Heart left ventricle (tissue), 13 donors: ENCODE results near the gene UBTD1.

Source experiments
- CTCF ChIP-seq, 12 donors: fragments of 200-600 bp; sonication (generic) in 4 of 12; IDR thresholded peaks; one replicate each; pipeline versions ENCODE4 v1.5.0 to v1.8.0; 2018 to 2022; ENCODE audit warnings: antibody characterized with exemption in 12 of 12, mild to moderate bottlenecking in 5 of 12
- POLR2A ChIP-seq, 2 donors: fragments of 450-650 bp; IDR thresholded peaks; one replicate each; pipeline ENCODE4 v1.6.1; 2017; ENCODE audit warnings: antibody characterized with exemption in 2 of 2, mild to moderate bottlenecking in 2 of 2, moderate library complexity in 2 of 2
- donor health status: ischemic (EF 13 %, LVEDD 7.1; RV severe dilation, severe dysfunction).
- donor health status: DM: no; HTN: yes; CAD: no.
- donor health status: DM: no; HTN: no; CAD: no.
- donor health status: ischemic (EF 25% LVEDD 6.9; RV normal size, moderate dysfunction).
- donor health status: ischemic (EF 25% LVEDD 5.7; RV mildly dilated, moderate dysfunction).
- donor health status: ischemic (EF 35%, LVEDD 5.7; RV mildly dilated, moderate dysfunction).
- donor health status: nonischemic (EF 11% LVEDD 7.7; RV severe dilation, severe dysfunction).
- donor health status: DM: yes; HTN: yes; CAD: no.
- donor health status: PGD.
- donor health status: ischemic (EF 29% LVEDD 5.4; RV normal size, mild dysfunction).
- donor health status: nonischemic (EF 23%, LVEDD 6.1; RV moderate dilation, normal function).

- no peak for TF ChIP-seq CTCF (IDR thresholded peaks at IDR 0.05)
- no peak for TF ChIP-seq POLR2A (IDR thresholded peaks at IDR 0.05)
Measured at GRCh38 chr10:97607095-97607636, 108.4 kb downstream of the UBTD1 start.
